ENCODE data around the gene OR9Q2. TPM values are rescaled to one million over a fixed set of nuclear protein-coding genes. Genes with fewer than 3 reads are reported as not detected.

Gene OR9Q2
- total and polyA plus RNA-seq, 2 donors (not counting 1 experiment from before 2014, with no cell fraction given) = not detected

GRCh38 chr11:58195939-58196338, 7.1 kb downstream of the OR9Q2 start:
- Histone ChIP-seq H3K4me1 (ENCODE audit: control insufficient read depth in 2 of 2, insufficient read depth in 2 of 2, low read length in 2 of 2) (no peaks in the 10 kb centered on the region), H3K79me2 (ENCODE audit: control insufficient read depth, insufficient read depth, low read length) (no peaks in the 10 kb centered on the region)
- H3K4me1 Mint-ChIP-seq = no peaks in the 10 kb centered on the region

GRCh38 chr11:58199271-58199670, 10.4 kb downstream of the OR9Q2 start:
- no peak overlapping the region for H3K4me2 ChIP-seq (replicated peaks; ENCODE audit: low read depth, low read length, poor library complexity, severe bottlenecking)
- TF ChIP-seq EZH2 (IDR thresholded peaks at IDR 0.05; ENCODE audit: borderline replicate concordance, insufficient read depth, low read depth, low read length, poor library complexity, severe bottlenecking) = no peak
- no peak for TF ChIP-seq CTCF (IDR thresholded peaks at IDR 0.05)
- Mint-ChIP-seq H3K9me3 (ENCODE audit: insufficient read depth) (peaks cover 5% of the 10 kb centered on the region), H3K4me3 (no peak overlapping the region), H3K27ac (no peak overlapping the region), H3K27me3 (peaks cover 12% of the 10 kb centered on the region), H3K4me1 (no peaks in the 10 kb centered on the region)
- CTCF ChIA-PET = no interaction called here
- intact Hi-C loops (cut with micrococcal nuclease) = no loop called here
- ATAC-seq (ENCODE audit: low read depth) = no peak
- POLR2A ChIA-PET = no interaction called here
- H3K4me3 ChIP-seq (ENCODE audit: control extremely low read depth in 1 of 5, extremely low read depth in 1 of 5, insufficient read depth in 1 of 5, low read depth in 2 of 5, low read length in 4 of 5) = no peak overlapping the region
- no peaks in the 10 kb centered on the region for H3K79me2 ChIP-seq (ENCODE audit: control insufficient read depth, insufficient read depth, low read length)
- H3K27me3 ChIP-seq (replicated peaks in 1 of 4; ENCODE audit: control extremely low read depth in 1 of 4, control insufficient read depth in 3 of 4, insufficient read depth in 4 of 4, low read length in 3 of 4) = no peaks in the 10 kb centered on the region
- no peak overlapping the region for H3K27ac ChIP-seq (ENCODE audit: low read length in 2 of 2)
- H3K4me1 ChIP-seq (ENCODE audit: control insufficient read depth in 2 of 2, insufficient read depth in 2 of 2, low read length in 2 of 2) = no peaks in the 10 kb centered on the region
- no CpG with 5 or more reads among the region's 1 CpG for WGBS (ENCODE audit: insufficient coverage)
- H2AFZ ChIP-seq (ENCODE audit: insufficient read depth, low read depth, low read length, poor library complexity, severe bottlenecking) = no peak overlapping the region
- DNase-seq = no peak
- H3K36me3 ChIP-seq (replicated peaks in 1 of 2; ENCODE audit: control extremely low read depth in 1 of 2, control insufficient read depth in 1 of 2, extremely low read depth in 1 of 2, insufficient read depth in 2 of 2, low read length in 1 of 2) = no peaks in the 10 kb centered on the region
- no peak overlapping the region for H3K9ac ChIP-seq (ENCODE audit: low read length)
- H3K9me3 ChIP-seq (ENCODE audit: control extremely low read depth in 1 of 3, control insufficient read depth in 2 of 3, insufficient read depth in 1 of 3, low read length in 2 of 3) = no peaks in the 10 kb centered on the region
- no peaks in the 10 kb centered on the region for H4K20me1 ChIP-seq (ENCODE audit: control insufficient read depth, insufficient read depth, low read length, poor library complexity, severe bottlenecking)

More at GRCh38 chr11:58195939-58196338, 7.1 kb downstream of the OR9Q2 start:
- Mint-ChIP-seq H3K4me3 (no peak overlapping the region), H3K9me3 (ENCODE audit: insufficient read depth) (peaks cover 5% of the 10 kb centered on the region), H3K27ac (no peak overlapping the region), H3K27me3 (no peaks in the 10 kb centered on the region)
- ATAC-seq (ENCODE audit: low read depth) (no peak), DNase-seq (no peak)
- TF ChIP-seq CTCF (IDR thresholded peaks at IDR 0.05) (no peak), EZH2 (IDR thresholded peaks at IDR 0.05; ENCODE audit: borderline replicate concordance, insufficient read depth, low read depth, low read length, poor library complexity, severe bottlenecking) (no peak)
- Histone ChIP-seq H3K27me3 (replicated peaks in 1 of 4; ENCODE audit: control extremely low read depth in 1 of 4, control insufficient read depth in 3 of 4, insufficient read depth in 4 of 4, low read length in 3 of 4) (no peaks in the 10 kb centered on the region), H3K9me3 (ENCODE audit: control extremely low read depth in 1 of 3, control insufficient read depth in 2 of 3, insufficient read depth in 1 of 3, low read length in 2 of 3) (no peaks in the 10 kb centered on the region), H4K20me1 (ENCODE audit: control insufficient read depth, insufficient read depth, low read length, poor library complexity, severe bottlenecking) (no peaks in the 10 kb centered on the region), H3K27ac (ENCODE audit: low read length in 2 of 2) (no peak overlapping the region), H3K36me3 (replicated peaks in 1 of 2; ENCODE audit: control extremely low read depth in 1 of 2, control insufficient read depth in 1 of 2, extremely low read depth in 1 of 2, insufficient read depth in 2 of 2, low read length in 1 of 2) (no peaks in the 10 kb centered on the region), H2AFZ (ENCODE audit: insufficient read depth, low read depth, low read length, poor library complexity, severe bottlenecking) (no peak overlapping the region), H3K4me2 (replicated peaks; ENCODE audit: low read depth, low read length, poor library complexity, severe bottlenecking) (no peak overlapping the region), H3K4me3 (ENCODE audit: control extremely low read depth in 1 of 5, extremely low read depth in 1 of 5, insufficient read depth in 1 of 5, low read depth in 2 of 5, low read length in 4 of 5) (no peak overlapping the region), H3K9ac (ENCODE audit: low read length) (no peak overlapping the region)
- no CpG with 5 or more reads among the region's 2 CpGs for WGBS (ENCODE audit: insufficient coverage)
- intact Hi-C loops (cut with micrococcal nuclease) = no loop called here
- ChIA-PET CTCF (no interaction called here), POLR2A (no interaction called here)
